Coronary artery (tissue), 2 donors: ENCODE data around the gene PROZ.

Experiments used
- DNase-seq: peaks from one replicate; pipeline ENCODE4 v3.0.0-alpha.2; 2017; ENCODE audit warnings: low spot score
- H3K27ac ChIP-seq, 2 donors: fragments of 200-600 bp; sonication (generic); one replicate each; pipeline ENCODE4 v1.5.1; 2016 to 2019
- H3K4me3 ChIP-seq: fragments of 200-600 bp; sonication (generic); 2 replicates; pipeline ENCODE4 v1.5.1; 2016; ENCODE audit warnings: mild to moderate bottlenecking, moderate library complexity
- TF ChIP-seq, protein P1 (sequence below): fragments of 200-600 bp; sonication (generic); IDR thresholded peaks from one replicate; pipeline ENCODE4 v1.5.1; 2019; ENCODE audit warnings: antibody characterized with exemption

Gene PROZ

DNA sequence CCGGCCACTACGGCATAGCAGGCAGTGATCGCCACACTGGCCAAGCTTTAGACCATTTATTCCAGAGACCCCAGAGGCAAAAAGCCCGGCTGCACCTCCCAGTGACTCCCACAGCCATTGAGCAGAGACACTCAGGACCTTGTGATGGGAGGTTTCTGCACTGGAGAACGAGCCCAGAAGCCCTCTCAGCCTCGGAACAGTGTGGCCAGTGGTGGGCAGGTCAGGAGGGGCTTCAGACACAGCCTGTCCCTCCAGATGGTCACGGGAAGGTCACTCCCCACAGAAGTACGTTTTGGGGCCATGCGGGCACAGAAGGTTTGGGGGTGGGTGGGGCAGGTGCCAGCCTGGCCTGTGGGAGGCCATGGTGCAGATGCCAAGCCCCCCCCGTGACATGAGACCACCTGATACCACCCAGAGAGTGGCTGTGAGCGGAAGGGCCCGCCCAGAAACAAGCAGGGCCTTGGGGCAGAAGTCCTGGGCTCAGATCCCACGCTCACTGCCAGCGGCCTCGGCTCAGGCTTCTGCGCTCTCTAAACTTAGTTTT is 36.4 kb upstream of the PROZ start:
- Histone ChIP-seq H3K27ac (peak overlapping the region; percentile 41 to 77), H3K4me3 (peak overlapping the region; percentile 65)
- TF ChIP-seq, protein P1, sequence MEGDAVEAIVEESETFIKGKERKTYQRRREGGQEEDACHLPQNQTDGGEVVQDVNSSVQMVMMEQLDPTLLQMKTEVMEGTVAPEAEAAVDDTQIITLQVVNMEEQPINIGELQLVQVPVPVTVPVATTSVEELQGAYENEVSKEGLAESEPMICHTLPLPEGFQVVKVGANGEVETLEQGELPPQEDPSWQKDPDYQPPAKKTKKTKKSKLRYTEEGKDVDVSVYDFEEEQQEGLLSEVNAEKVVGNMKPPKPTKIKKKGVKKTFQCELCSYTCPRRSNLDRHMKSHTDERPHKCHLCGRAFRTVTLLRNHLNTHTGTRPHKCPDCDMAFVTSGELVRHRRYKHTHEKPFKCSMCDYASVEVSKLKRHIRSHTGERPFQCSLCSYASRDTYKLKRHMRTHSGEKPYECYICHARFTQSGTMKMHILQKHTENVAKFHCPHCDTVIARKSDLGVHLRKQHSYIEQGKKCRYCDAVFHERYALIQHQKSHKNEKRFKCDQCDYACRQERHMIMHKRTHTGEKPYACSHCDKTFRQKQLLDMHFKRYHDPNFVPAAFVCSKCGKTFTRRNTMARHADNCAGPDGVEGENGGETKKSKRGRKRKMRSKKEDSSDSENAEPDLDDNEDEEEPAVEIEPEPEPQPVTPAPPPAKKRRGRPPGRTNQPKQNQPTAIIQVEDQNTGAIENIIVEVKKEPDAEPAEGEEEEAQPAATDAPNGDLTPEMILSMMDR = no peak
- DNase-seq = peak; percentile 71

DNA sequence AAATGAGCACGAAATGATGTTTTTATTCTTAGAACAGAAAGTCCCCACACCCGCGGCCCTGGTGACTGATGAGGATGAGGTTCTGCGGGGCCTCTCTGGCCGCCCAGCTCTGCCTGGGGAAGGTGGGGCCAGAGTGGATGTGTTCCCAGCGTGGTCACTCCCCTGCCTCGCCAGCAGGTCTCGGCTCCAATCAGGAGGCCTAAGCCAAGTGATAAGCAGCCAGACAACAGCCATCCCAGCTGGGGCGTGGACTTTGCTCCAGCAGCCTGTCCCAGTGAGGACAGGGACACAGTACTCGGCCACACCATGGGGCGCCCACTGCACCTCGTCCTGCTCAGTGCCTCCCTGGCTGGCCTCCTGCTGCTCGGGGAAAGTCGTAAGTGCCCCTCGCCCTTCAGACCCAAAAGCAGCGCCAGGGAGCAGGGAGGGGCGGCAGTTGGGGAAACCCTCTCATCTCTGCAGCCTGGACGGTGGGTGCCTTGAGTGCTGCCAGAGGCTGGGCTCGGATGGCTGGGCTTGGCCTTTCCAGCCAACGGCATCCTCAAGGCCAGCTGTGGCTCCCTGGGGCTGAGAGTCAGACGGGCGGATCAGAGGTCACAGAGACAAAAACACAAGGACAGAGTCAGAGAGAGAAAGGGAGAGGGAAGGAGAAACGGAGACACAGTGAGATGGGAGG is 35.8 kb upstream of the PROZ start, which contains the start of gene F10:
TSS of gene F10 (plus strand) at position 250 of the 676 bp plus-strand sequence. CDS start at position 307, 57 bp downstream.
- DNase-seq = peak; percentile 79
- TF ChIP-seq, protein P1 = no peak
- peak within 1 kb of the TSS; percentile 41 to 77 for H3K27ac ChIP-seq
- H3K4me3 ChIP-seq = peak within 1 kb of the TSS; percentile 65

DNA sequence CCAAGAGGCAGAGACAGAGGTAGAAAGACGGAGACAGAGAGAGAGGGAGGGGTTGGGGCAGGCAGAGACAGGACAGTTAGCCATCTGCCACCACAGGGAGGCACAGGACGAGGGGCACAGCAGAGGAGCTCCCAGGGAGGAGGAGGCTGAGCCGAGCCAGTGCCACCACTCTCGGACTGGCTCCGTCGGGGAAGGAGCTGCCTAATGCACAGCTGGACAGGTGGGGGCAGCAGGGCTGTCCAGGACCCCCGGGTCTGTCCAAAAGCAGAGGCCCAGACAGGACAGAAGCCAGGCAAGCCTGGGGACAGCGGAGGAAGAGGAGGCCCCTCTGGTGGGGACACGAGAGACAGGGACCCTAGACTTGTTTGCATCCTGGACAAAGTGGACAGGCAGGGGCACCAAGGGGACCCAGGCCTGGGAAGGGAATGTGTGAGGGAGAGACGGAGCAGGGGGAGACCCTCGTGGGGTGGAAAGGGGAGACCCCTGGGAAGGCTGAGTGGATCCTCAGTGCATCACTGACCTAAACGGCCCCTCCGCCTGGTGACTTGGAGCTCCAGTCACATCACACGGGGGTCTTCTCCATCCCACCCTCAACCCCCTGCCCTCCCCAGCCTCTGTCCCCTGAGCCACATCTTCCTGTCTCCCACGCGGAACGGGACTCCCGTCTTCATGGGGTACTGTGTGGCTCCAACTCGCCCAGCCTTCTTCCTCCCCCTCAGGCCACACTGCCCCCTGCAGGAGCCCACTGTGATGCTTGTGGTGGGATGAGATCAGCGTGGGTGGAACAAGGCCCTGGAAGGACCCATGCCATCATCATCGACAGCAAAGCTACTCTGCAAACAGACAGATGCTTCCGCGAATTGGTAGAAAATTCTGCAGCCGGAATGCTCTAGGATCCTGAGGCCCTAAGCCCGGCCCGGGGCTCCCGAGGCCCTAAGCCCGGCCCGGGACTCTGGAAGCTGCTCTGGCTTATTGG is 34.9 kb upstream of the PROZ start:
- DNase-seq = peak; percentile 58
- H3K27ac ChIP-seq = peak overlapping the region; percentile 41 to 77

DNA sequence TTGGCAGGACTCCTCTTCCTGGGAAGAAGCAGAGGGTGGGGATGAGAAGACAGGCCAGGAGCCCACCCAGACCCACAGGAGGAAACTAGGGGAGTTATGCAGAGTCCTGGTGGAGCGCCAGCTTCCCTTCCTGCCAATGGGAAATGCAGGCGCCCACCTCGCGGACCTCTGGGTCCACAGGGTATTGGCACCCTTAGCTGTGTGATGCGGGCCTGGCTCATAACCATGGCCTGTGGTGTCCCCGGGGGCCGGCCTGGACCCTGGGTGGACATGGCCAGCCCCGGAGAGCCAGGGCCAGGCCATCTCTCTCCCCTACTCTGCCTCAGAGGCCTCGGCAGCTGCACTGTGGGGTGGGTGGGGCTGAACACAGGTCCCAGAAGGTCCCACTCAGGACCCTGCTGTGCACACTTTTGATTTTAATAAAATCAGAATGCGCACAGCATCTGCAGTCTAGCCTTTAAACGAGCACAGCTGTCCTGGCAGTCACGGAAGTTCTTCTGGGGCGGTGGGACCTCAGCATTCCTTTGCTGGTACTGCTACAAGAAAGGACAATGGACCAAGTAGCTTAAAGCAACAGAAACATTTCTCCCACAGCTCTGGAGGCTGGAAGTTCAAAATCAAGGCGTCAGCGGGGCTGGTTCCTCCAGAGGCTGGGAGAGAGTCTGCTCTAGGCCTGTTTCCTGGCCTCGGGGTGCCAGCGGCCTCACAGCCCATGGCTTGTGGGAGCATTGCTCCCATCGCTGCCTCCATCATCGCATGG is 34.1 kb upstream of the PROZ start:
- Histone ChIP-seq H3K4me3 (no peak overlapping the region), H3K27ac (no peak overlapping the region)
- TF ChIP-seq, protein P1 = no peak
- peak; percentile 70 for DNase-seq

More for the DNA sequence above, 34.9 kb upstream of the PROZ start:
- TF ChIP-seq, protein P1 = no peak
- peak overlapping the region; percentile 65 for H3K4me3 ChIP-seq

DNA sequence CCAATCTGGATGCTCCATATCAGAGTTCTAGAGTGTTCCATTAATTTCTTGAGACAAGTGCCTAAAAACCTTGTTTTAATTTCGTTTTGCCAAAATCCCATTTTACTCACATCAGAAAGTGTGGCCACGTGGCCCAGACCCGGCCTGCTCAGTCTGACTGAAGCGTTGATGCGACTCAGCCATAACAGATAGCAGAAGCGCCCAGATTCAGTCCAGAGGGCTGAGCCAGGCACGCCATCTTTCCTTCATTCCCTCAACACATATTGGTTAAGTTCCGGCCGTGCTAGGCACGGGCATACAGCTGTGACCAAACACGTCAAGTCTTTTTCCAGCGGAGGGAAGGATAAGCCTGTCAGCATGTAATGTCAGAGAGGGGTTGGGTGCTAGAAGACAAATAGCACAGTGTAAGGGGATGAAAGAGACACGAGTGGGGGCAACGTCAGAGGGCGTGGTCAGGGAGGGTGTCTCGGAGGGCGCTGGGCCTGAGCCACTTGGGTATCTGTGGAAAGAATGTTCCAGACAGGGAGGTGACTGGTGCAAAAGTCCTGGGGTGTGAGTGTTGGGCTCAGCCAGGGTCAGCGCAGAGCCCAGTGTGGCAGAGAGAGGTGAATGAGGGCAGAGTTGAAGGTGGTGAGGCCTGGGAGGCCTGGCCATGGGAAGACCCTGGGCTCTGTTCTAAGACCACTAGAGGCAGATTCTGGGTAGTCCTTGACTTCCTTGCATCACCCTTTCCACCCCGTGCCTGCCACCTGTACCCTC is 32.8 kb upstream of the PROZ start:
- DNase-seq = peak; percentile 63
- TF ChIP-seq, protein P1 = no peak
- Histone ChIP-seq H3K27ac (no peak overlapping the region), H3K4me3 (no peak overlapping the region)
